GM06990 (cell line): ENCODE measurements around the gene POPDC2.

Experiments used
- DNase-seq: peaks from one replicate; pipeline ENCODE4 v3.0.0-alpha.2; 2011; ENCODE audit not compliant: insufficient read length; ENCODE audit errors: extremely low read depth
- H3K27me3 ChIP-seq: replicated peaks from 2 replicates; pipeline ENCODE4 v1.6.0; 2011; ENCODE audit warnings: low read length; ENCODE audit not compliant: control insufficient read depth, insufficient read depth
- H3K36me3 ChIP-seq: 2 replicates; pipeline ENCODE4 v1.5.1; 2011; ENCODE audit warnings: low read length; ENCODE audit not compliant: control insufficient read depth, insufficient read depth
- H3K4me3 ChIP-seq: replicated peaks from 2 replicates; pipeline ENCODE4 v1.5.1; 2011; ENCODE audit warnings: low read depth, mild to moderate bottlenecking, control low read depth, low read length
- CTCF ChIP-seq: IDR thresholded peaks from 2 replicates; pipeline ENCODE4 v1.5.1; 2011; ENCODE audit warnings: low read length, control low read depth, mild to moderate bottlenecking, inconsistent platforms; ENCODE audit not compliant: insufficient read depth, poor library complexity, severe bottlenecking

POPDC2 gene

DNA sequence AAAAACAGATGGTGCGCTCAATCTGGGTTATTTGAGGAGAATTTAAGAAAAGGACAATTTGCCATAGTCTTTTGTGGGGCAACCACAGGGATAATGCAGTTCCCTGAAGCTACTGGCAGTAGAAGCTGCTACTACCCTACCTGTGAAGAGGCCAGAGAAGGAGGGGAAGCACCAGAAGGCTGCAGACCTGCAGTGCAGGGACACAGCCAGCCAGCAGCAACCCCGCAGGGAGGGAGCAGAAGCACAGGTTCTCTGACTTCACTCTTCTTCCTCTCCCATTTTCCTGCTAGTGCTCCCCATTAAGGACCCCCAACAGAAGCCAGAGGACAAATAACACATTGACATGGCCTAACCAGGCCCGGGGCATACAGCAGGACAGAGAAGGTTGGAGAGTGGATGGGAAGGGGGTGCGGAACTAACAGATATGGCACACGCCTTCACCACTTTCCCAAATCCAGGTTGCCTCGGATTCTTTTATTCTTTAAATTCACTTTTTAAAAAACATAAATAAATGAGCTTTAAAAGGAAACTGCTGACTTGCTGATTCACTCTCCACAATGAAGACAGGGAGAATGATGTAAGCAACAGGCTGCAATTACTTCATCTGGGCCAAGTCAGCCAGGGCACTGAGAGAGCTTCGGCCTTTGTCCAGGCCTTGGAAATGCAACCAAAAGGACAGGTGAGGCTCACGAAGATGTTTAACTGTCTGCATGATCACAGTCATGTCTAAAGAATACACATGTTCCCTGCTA, 30.1 kb downstream of the POPDC2 start:
- Histone ChIP-seq H3K27me3 (no peaks in the 10 kb centered on the region), H3K4me3 (no peak overlapping the region), H3K36me3 (no peaks in the 10 kb centered on the region)
- peak; percentile 25 for DNase-seq
- no peak for TF ChIP-seq CTCF

- no peak for TF ChIP-seq CTCF
- no peaks in the 10 kb centered on the region for H3K27me3 ChIP-seq
- H3K36me3 ChIP-seq: no peaks in the 10 kb centered on the region
These were observed 31.5 kb downstream of the POPDC2 start for GRCh38 chr3:119628816-119629445.

DNA sequence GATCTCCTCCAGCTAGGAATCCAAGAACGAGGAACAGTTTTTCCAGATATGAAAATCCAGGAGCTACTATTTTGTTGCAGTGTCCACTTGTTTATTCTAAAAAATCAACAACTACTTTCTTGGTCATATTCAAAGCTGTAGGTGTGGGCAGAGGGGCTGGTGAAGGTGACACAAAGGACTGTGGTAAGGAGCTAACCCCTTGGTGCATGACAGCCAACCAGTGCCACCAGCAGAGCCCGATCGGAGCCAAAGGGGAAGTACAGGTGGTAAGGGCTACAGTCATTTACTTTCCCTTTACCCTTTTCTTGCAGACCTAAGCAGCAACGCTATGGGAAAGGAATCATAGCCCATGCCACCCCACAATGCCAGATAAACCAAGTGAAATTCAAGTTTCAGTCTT, 32.0 kb downstream of the POPDC2 start:
- no peaks in the 10 kb centered on the region for H3K27me3 ChIP-seq
- DNase-seq: peak; percentile 59
- TF ChIP-seq CTCF: no peak
- H3K36me3 ChIP-seq: no peaks in the 10 kb centered on the region
- no peak overlapping the region for H3K4me3 ChIP-seq

More at GRCh38 chr3:119628816-119629445, 31.5 kb downstream of the POPDC2 start:
- no peak overlapping the region for H3K4me3 ChIP-seq
- peak; percentile 62 for DNase-seq

DNA sequence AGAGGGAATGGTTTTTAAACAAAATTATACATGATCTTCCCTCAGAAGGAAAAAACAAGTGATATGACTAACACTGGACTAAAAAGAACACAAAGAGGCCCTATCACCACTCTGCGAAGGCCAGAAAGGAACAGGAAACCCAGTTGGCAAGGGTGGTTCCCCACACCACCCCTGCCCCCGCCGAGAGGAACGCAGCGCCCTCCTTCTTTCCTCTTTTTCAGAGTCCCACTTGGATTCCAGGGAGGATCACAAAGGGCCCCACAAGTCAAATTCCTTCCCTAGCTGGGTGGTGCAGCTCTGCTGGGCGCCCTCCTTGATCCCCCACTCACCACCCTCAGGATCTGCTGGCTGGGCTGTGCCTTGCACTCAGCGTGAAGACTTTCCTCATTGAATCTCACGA, 32.9 kb downstream of the POPDC2 start:
- H3K36me3 ChIP-seq: no peaks in the 10 kb centered on the region
- DNase-seq: peak; percentile 63
- no peaks in the 10 kb centered on the region for H3K27me3 ChIP-seq
- peak; percentile 18 for TF ChIP-seq CTCF
- peak overlapping the region; percentile 15; the same call in 1 of the 2 replicates for H3K4me3 ChIP-seq

DNA sequence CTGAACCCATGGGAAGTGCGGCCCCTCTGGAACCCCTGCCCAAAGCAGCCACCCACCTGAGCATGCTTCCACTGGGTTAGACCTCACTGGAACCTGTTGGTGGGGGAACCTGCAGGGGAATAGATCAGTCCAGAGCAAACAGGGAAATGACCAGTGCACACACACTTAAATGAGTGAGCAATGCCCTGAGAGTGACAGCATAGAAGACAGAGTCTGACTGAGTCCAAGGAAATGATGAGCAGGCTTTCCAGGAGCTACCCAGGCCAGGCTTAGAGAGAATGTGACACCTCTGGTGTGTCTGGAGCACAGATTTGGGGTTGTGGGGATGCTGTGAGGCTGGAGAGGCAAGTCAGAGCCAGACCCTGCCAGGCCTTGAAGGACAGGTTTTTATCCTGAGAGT, 34.2 kb downstream of the POPDC2 start:
- H3K27me3 ChIP-seq: no peaks in the 10 kb centered on the region
- TF ChIP-seq CTCF: no peak
- no peak for DNase-seq
- H3K36me3 ChIP-seq: no peaks in the 10 kb centered on the region; the same call in 1 of the 2 replicates
- H3K4me3 ChIP-seq: no peak overlapping the region
